IMR-90 (cell line): ENCODE results near the gene LINGO1. TPM values are rescaled to one million over a fixed set of nuclear protein-coding genes. Genes with fewer than 3 reads are reported as not detected.
A peak's percentile ranks its signal among the peaks of the same experiment; 100 is the strongest.

Source experiments
- ATAC-seq: fragments of 200-7000 bp; cut with Tn5 transposase; 2 replicates; pipeline ENCODE4 v1.9.1; 2020; ENCODE audit warnings: low read depth, mild to moderate bottlenecking, moderate library complexity
- BruUV-seq: library from RNA; stranded (reverse); fragments of 400-500 nt; replicated peaks from 2 replicates; lab custom pipeline; 2021; lab: Mats Ljungman, UMichigan
- CTCF ChIA-PET: fragments of 300-600 bp; formaldehyde crosslinking; extraction: SDS; loops from one replicate; lab custom pipeline; 2021; ENCODE audit warnings: antibody characterized with exemption; lab: Yijun Ruan, JAX
- POLR2A ChIA-PET: fragments of 300-600 bp; sonication (Branson Sonifier 250); formaldehyde crosslinking; loops from one replicate; lab custom pipeline; 2022; ENCODE audit warnings: antibody characterized with exemption; ENCODE audit not compliant: unreplicated experiment; lab: Charles Lee
- DNase-seq: peaks from one replicate; pipeline ENCODE4 v3.0.0; 2013
- H2AFZ ChIP-seq: replicated peaks from 2 replicates; pipeline ENCODE3; 2013; ENCODE audit warnings: low read length, mild to moderate bottlenecking; ENCODE audit not compliant: poor library complexity
- H2AK5ac ChIP-seq: 2 replicates; pipeline ENCODE4 v1.6.1; 2013; ENCODE audit warnings: low read depth, low read length, inconsistent platforms
- H2AK9ac ChIP-seq: replicated peaks from 2 replicates; pipeline ENCODE3; 2013; ENCODE audit warnings: mild to moderate bottlenecking, low read depth, low read length, moderate library complexity; ENCODE audit not compliant: poor library complexity
- H2BK120ac ChIP-seq: 2 replicates; pipeline ENCODE4 v1.6.1; 2013; ENCODE audit warnings: low read depth, low read length, inconsistent platforms
- H2BK15ac ChIP-seq: 3 replicates; pipeline ENCODE4 v1.6.1; 2013; ENCODE audit warnings: low read depth, low read length, inconsistent platforms
- H2BK20ac ChIP-seq: 2 replicates; pipeline ENCODE4 v1.6.1; 2013; ENCODE audit warnings: low read depth, mild to moderate bottlenecking, inconsistent platforms, low read length, moderate library complexity
- H2BK5ac ChIP-seq: 2 replicates; pipeline ENCODE4 v1.6.1; 2013; ENCODE audit warnings: mild to moderate bottlenecking, low read depth, low read length, inconsistent platforms; ENCODE audit not compliant: poor library complexity, severe bottlenecking
- H3K14ac ChIP-seq: replicated peaks from 2 replicates; pipeline ENCODE4 v1.6.1; 2013; ENCODE audit warnings: low read depth, low read length, inconsistent platforms
- H3K18ac ChIP-seq: 2 replicates; pipeline ENCODE4 v1.6.1; 2013; ENCODE audit warnings: low read depth, low read length, control low read depth
- H3K23ac ChIP-seq: 2 replicates; pipeline ENCODE4 v1.6.1; 2013; ENCODE audit warnings: low read depth, low read length, inconsistent platforms
- H3K27ac ChIP-seq: 2 replicates; pipeline ENCODE4 v1.5.1; 2013; ENCODE audit warnings: mild to moderate bottlenecking, control low read depth, low read length; ENCODE audit not compliant: insufficient read depth
- H3K27me3 ChIP-seq: 2 replicates; pipeline ENCODE4 v1.6.1; 2013; ENCODE audit warnings: low read length; ENCODE audit not compliant: control insufficient read depth, insufficient read depth
- H3K36me3 ChIP-seq: 2 replicates; pipeline ENCODE4 v1.6.1; 2013; ENCODE audit warnings: low read length, mixed read lengths; ENCODE audit not compliant: control insufficient read depth, insufficient read depth
- H3K4ac ChIP-seq: 2 replicates; pipeline ENCODE4 v1.6.1; 2013; ENCODE audit warnings: low read depth, low read length, inconsistent platforms
- H3K4me1 ChIP-seq: 2 replicates; pipeline ENCODE4 v1.6.1; 2013; ENCODE audit warnings: low read length, mixed read lengths; ENCODE audit not compliant: control insufficient read depth, insufficient read depth
- H3K4me2 ChIP-seq: 2 replicates; pipeline ENCODE4 v1.6.1; 2013; ENCODE audit warnings: low read depth, mild to moderate bottlenecking, control low read depth, low read length, moderate library complexity
- H3K4me3 ChIP-seq: 2 replicates; pipeline ENCODE4 v1.5.1; 2013; ENCODE audit warnings: low read depth, mild to moderate bottlenecking, control low read depth, low read length, moderate library complexity; ENCODE audit not compliant: insufficient read depth
- H3K56ac ChIP-seq: 2 replicates; pipeline ENCODE4 v1.6.1; 2013; ENCODE audit warnings: low read length, inconsistent platforms; ENCODE audit not compliant: insufficient read depth; ENCODE audit errors: extremely low read depth
- H3K79me1 ChIP-seq, 2 experiments: 2 replicates each; pipeline ENCODE4 v1.6.1; 2013; ENCODE audit warnings: low read length in 2 of 2, inconsistent platforms in 1 of 2, low read depth in 1 of 2
- H3K9ac ChIP-seq: 2 replicates; pipeline ENCODE4 v1.6.1; 2013; ENCODE audit warnings: low read depth, low read length, control low read depth
- H3K9me1 ChIP-seq: 2 replicates; pipeline ENCODE4 v1.6.1; 2013; ENCODE audit warnings: low read length, inconsistent platforms; ENCODE audit not compliant: insufficient read depth
- H3K9me3 ChIP-seq: 2 replicates; pipeline ENCODE4 v1.6.1; 2013; ENCODE audit warnings: low read length; ENCODE audit not compliant: control insufficient read depth, insufficient read depth
- H4K20me1 ChIP-seq: 2 replicates; pipeline ENCODE4 v1.6.1; 2013; ENCODE audit warnings: low read length, inconsistent platforms; ENCODE audit not compliant: insufficient read depth
- H4K5ac ChIP-seq: 2 replicates; pipeline ENCODE4 v1.6.1; 2013; ENCODE audit warnings: mild to moderate bottlenecking, low read depth, low read length, control low read depth
- H4K8ac ChIP-seq, 2 experiments: 2 replicates each; pipeline ENCODE4 v1.6.1; 2013; ENCODE audit warnings: low read depth in 2 of 2, low read length in 2 of 2, control low read depth in 1 of 2, inconsistent platforms in 1 of 2
- H4K91ac ChIP-seq: 2 replicates; pipeline ENCODE4 v1.6.1; 2013; ENCODE audit warnings: low read depth, low read length, inconsistent platforms; ENCODE audit not compliant: insufficient read depth
- CEBPB ChIP-seq: IDR thresholded peaks from 2 replicates; pipeline ENCODE4 v1.6.1; 2012; ENCODE audit warnings: low read depth, low read length, improper control_type of control experiment
- MXI1 ChIP-seq: IDR thresholded peaks from 2 replicates; pipeline ENCODE4 v1.6.1; 2012; ENCODE audit warnings: low read depth, mild to moderate bottlenecking, low read length, moderate library complexity, borderline replicate concordance
- WGBS, 2 experiments: methylation state at CpG; one replicate each; pipeline versions ENCODE4 v1.1.5 to v1.1.7; 2013; ENCODE audit warnings: missing lambda C conversion rate in 2 of 2; ENCODE audit not compliant: insufficient read length in 1 of 2; ENCODE audit errors: extremely low coverage in 2 of 2; 5-methylcytosine and 5-hydroxymethylcytosine counted together
- dilution Hi-C: fragments of 300-500 bp; cut with HindIII; formaldehyde crosslinking; loops from one replicate; pipeline ENCODE4 v1.14.3; 2018; ENCODE audit warnings: low sequenced_read_pairs; ENCODE audit not compliant: unreplicated experiment
- in situ Hi-C: fragments of 300-500 bp; cut with MboI; formaldehyde crosslinking; loops from 3 replicates; pipeline ENCODE4 v1.14.3; 2019; ENCODE audit warnings: low sequenced_read_pairs, inconsistent platforms, mixed read lengths
- intact Hi-C: fragments of 100-400 bp; cut with micrococcal nuclease; formaldehyde crosslinking; loops from 2 replicates; pipeline ENCODE4 v1.10.0; 2022
- polyA plus RNA-seq, 3 experiments: library from polyadenylated mRNA; depleted of rRNA; stranded (reverse); fragments of >200 nt; gene quantifications; 2 replicates each; pipeline ENCODE4 v1.2.3, GENCODE V29; 2012; ENCODE audit warnings: low replicate concordance in 1 of 3
- total RNA-seq: library from RNA; depleted of rRNA; stranded (reverse); fragments of >200 nt; gene quantifications from 2 replicates; pipeline ENCODE4 v1.2.3, GENCODE V29; 2012

LINGO1 gene
- total and polyA plus RNA-seq, 2 of the 4 experiments (the other 2 are of a cell fraction) = 0.05 TPM; not detected in 1

DNA sequence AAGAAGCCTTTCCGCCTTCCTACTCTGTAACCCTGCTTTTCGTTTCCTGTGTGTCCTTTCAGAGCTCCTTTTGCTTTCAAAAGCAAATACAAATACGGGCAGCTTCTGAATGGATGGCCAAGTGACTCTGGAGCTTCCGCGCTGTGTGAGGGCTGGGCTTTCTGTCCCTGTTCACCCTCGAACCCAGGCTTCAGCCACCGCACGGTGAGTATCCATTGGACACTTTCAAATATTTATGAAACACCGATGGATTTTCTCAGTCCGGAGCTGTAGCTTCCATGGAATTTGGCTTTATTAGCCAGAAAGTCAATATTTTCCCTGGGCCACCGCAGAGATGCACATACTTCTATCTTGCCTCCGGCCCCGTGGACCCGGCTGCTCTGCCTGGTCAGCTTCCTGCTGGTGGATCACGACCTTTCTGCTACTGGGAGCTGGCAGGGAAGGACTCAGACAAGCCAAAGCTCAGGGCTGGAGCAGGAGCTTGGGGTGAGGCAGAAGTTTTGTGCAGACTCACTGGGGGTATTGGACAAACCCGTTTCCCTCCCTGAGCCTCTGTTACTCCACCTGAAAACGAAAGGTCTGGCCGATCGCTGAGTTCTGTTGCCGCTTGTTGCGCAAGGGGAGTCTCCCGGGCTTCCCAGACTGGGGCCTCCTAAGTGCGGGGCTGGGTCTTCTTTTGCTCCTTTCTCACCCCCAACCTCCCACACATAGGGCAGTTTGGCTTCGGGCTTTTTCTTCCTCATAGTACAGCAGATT is 63.6 kb downstream of the LINGO1 start:
- Histone ChIP-seq H4K5ac (no peak overlapping the region), H2BK5ac (no peak overlapping the region), H4K91ac (no peak overlapping the region), H3K56ac (no peak overlapping the region), H2AK5ac (no peak overlapping the region), H2BK15ac (no peak overlapping the region), H3K4me1 (peaks cover 6% of the 10 kb centered on the region; the same call in 1 of the 2 replicates), H3K27ac (no peak overlapping the region), H3K79me1 (no peaks in the 10 kb centered on the region), H3K4ac (no peak overlapping the region), H3K14ac (no peak overlapping the region), H3K36me3 (no peaks in the 10 kb centered on the region), H3K9me1 (no peaks in the 10 kb centered on the region), H4K8ac (no peak overlapping the region), H2BK120ac (no peak overlapping the region), H2AFZ (peak overlapping the region; percentile 82), H3K18ac (no peak overlapping the region), H4K20me1 (no peaks in the 10 kb centered on the region), H3K9me3 (no peaks in the 10 kb centered on the region), H3K4me2 (peak overlapping the region; percentile 67), H3K9ac (no peak overlapping the region), H3K4me3 (no peak overlapping the region), H2AK9ac (peak overlapping the region; percentile 63), H3K27me3 (peaks cover 23% of the 10 kb centered on the region), H3K23ac (no peak overlapping the region), H2BK20ac (no peak overlapping the region)
- ATAC-seq = peak; percentile 62
- dilution Hi-C loops = no loop called here
- TF ChIP-seq MXI1 (no peak), CEBPB (peak; percentile 91)
- POLR2A ChIA-PET = no interaction called here
- intact Hi-C loops = no loop called here
- in situ Hi-C loops = no loop called here
- CTCF ChIA-PET = no interaction called here
- peak; percentile 11 for DNase-seq
- 31% methylated on average over 8 of the region's 24 CpGs; no CpG with 5 or more reads in 1 of the 2 experiments for WGBS, 2 experiments
- BruUV-seq = no TSS peak
